ENCODE data around the gene SH2D2A.

GRCh38 chr1:156807627-156808026 is 9.0 kb downstream of the SH2D2A start:
- TF ChIP-seq CTCF (IDR thresholded peaks at IDR 0.05): no peak
- TF ChIP-seq ZFX (IDR thresholded peaks at IDR 0.05; ENCODE audit: borderline replicate concordance): no peak
